NB4 (cell line): ENCODE results near the gene CKB.

ENCODE experiments used
- CTCF ChIP-seq: IDR thresholded peaks from one replicate; pipeline ENCODE4 v1.5.1; 2012; ENCODE audit warnings: low read depth, low read length
- MAX ChIP-seq: IDR thresholded peaks from 2 replicates; pipeline ENCODE4 v1.6.1; 2011; ENCODE audit warnings: low read depth, low read length
- MYC ChIP-seq: IDR thresholded peaks from 2 replicates; pipeline ENCODE4 v1.6.1; 2011; ENCODE audit warnings: low read depth, low read length
- POLR2A ChIP-seq: IDR thresholded peaks from 2 replicates; pipeline ENCODE4 v1.6.1; 2011; ENCODE audit warnings: mild to moderate bottlenecking; ENCODE audit not compliant: insufficient read length; ENCODE audit errors: extremely low read depth

DNA sequence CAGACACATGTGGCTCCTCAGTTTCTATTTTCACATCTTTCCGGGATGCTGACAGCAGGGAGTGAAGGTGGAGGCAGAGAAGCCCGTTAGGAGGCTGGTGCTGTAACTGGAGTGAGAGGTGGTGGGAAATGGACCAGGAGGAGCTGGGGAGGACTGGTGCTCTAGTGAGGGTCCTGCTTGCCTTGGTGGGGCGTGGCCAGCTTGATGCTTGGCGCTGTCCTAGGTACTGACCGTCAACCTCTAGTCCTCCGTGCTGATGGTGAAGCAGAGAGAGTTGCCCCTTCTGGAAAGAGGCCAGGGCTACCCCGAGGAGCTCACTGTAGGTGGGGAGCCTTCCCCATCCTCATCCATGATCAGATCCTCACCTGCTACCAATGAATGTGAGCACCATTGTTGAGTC lies 7.8 kb upstream of the CKB start:
- TF ChIP-seq CTCF: no peak
- no peak for TF ChIP-seq POLR2A
- no peak for TF ChIP-seq MYC
- no peak for TF ChIP-seq MAX
